Measurements from ENCODE around the gene TRDN. TPM values are rescaled to one million over a fixed set of nuclear protein-coding genes. Genes with fewer than 3 reads are reported as not detected.
"Not testable (repeated sequence)": the region's sequence is repeated elsewhere in the genome, so short reads cannot be mapped to it uniquely, and the experiment has no call there.

The TRDN gene
- polyA plus RNA-seq, 12 donors: 114 to 426 (median 250) TPM

- DNase-seq: peak; percentile 15
Observed at GRCh38 chr6:123519189-123519505, 117.6 kb downstream of the TRDN start.

GRCh38 chr6:123518441-123519188 lies 118.1 kb downstream of the TRDN start:
- DNase-seq: peak; percentile 3

DNA sequence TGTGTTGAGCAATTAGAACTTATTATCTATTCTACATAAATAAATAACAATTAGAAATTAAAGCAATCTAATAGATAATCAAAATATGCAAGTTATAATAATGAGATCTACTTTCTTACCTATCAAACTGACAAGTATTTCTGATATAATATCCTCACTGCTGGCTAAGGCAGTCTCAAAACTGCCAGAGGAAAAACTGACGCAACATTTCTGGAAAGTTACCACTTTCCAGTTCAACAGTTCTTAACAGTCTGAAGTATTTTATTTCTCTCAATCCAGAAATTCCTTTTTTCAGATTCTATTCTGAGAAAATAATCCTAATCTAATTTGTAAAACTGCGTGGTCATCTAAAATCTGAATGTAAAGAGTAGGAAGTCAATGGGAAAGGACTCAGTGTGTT lies 121.0 kb downstream of the TRDN start:
- peak; percentile 29 for DNase-seq

GRCh38 chr6:123509112-123509511 lies 127.6 kb downstream of the TRDN start:
- no peak for DNase-seq

DNA sequence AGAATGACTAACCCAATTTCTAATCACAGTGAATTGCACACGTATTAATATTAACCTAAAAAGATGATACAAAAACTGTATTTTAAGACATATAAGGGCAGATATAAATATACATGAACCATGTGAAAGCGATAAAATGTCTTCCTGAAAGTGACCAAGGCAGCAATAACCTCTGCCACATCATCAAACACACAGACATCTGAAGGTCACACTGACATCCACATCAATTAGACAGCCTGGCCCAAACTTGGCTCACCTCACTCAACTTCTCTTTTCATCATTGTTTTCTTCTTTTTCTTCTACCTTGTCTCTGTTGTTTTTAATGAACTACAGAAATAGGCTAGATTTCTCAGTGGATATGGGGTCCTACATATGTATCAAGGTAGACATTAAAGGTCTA lies 128.5 kb downstream of the TRDN start:
- DNase-seq: no peak

DNA sequence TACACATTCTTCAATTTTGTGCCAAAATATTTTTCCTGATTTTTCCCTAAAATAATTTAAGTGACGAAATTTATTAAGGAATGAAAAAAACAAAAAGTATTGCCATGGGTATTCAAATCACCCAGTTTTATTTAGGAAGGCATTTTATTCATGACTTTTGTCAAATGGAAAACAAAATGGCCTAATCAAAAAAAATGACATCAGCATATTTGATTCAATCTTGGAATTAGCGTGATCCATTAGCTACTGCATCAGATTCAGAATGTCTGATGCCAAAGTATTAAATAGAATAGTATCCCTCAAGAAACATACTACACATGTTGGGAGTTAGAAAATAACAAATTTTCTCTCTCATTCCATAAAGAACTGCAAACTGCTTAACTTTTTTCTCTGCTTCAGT lies 129.2 kb downstream of the TRDN start:
- DNase-seq: no peak

DNA sequence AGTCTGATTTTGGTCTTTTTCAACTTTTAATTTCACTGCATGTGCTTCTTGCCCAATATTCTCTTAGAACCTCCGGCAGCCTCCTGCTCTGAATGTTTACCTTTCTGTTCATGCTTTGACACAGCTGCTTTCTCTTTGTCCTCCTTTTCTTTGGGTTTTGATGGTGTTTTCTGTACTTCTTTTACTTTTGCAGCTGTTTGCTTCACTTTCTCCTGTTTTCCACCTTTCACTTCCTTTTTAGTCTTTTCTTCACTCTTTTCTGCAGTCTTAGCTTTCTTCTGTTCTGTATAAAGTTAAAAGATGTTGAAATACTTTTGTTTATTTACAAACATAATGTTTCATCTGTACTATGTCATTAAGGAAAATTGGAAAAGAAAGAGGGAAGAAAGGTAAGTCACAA lies 133.1 kb downstream of the TRDN start:
- no peak for DNase-seq

GRCh38 chr6:123497025-123497424 lies 139.7 kb downstream of the TRDN start:
- DNase-seq: no peak

GRCh38 chr6:123489589-123489988 lies 147.2 kb downstream of the TRDN start:
- DNase-seq: no peak

DNA sequence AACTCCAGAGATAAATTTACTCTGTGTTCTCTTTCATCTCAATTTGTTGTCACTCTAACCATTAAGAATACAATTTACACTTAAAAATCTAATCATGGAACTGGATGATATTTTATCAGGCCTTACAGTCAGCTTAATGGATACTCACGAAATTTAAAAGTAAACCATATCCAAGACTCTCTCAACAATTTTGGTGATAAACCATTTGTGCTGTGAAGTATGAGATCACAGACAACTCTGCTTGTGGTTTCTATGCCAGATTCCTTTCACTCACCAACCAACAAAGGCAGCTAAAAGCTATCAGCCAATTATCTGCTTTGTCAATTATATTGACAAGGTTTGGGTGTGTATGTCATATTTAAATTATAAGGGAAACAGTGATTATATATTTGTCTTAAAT lies 155.8 kb downstream of the TRDN start:
- no peak for DNase-seq

DNA sequence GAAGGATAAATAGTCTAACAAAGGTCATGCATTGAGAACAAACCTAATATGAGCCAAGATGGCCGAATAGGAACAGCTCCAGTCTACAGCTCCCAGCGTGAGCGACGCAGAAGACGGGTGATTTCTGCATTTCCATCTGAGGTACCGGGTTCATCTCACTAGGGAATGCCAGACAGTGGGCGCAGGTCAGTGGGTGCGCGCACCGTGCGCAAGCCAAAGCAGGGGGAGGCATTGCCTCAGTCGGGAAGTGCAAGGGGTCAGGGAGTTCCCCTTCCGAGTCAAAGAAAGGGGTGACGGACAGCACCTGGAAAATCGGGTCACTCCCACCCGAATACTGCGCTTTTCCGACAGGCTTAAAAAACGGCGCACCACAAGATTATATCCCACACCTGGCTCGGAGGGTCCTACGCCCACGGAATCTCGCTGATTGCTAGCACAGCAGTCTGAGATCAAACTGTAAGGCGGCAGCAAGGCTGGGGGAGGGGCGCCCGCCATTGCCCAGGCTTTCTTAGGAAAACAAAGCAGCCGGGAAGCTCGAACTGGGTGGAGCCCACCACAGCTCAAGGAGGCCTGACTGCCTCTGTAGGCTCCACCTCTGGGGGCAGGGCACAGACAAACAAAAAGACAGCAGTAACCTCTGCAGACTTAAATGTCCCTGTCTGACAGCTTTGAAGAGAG lies 164.6 kb downstream of the TRDN start:
- DNase-seq: not testable (repeated sequence)

- DNase-seq: no peak
Observed at GRCh38 chr6:123467392-123467791, 169.4 kb downstream of the TRDN start.

DNA sequence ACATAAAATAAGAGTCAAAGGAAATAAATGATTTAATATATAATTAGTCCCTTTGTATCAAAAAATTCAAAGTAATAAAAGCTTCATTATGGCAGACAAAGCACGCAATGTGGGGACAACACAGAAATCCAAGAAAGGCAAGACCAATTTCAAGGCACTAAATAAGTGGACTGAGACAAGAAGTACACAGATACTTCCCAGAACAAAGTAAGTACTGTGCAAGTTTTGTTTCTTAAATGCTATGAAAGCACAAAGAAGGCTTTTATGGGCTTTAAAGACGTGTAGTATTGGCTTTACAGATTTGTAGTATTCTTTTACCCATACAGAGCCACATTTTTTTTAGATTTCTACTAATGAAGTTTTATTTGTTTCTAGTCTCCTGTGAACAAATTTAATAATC lies 174.6 kb downstream of the TRDN start:
- no peak for DNase-seq

- DNase-seq: no peak
Observed at GRCh38 chr6:123458218-123458617, 178.5 kb downstream of the TRDN start.

DNA sequence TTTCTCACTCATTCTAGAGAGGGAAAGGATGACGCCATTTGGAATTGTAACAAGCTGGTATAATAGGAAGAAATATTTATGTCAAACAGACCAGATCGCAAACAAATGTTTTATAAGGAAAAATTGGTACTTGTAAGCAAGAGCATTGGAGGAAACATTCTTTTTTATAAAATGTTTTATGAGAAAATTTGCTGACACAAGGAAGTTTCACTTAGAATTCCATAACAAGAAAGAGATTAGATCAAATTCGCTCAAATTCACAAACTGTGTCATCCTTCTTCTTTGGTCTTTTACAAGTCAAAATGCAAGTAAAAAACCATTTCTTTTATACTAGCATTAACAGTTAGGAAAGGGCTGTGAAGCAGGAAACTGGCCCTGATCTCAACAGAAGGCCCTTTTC lies 179.9 kb downstream of the TRDN start:
- no peak for DNase-seq

GRCh38 chr6:123454448-123454847 lies 182.3 kb downstream of the TRDN start:
- DNase-seq: no peak

- not testable (repeated sequence) for DNase-seq
Observed at GRCh38 chr6:123453071-123453470, 183.7 kb downstream of the TRDN start.

- no peak for DNase-seq
Observed at GRCh38 chr6:123448306-123448884, 188.4 kb downstream of the TRDN start.

DNA sequence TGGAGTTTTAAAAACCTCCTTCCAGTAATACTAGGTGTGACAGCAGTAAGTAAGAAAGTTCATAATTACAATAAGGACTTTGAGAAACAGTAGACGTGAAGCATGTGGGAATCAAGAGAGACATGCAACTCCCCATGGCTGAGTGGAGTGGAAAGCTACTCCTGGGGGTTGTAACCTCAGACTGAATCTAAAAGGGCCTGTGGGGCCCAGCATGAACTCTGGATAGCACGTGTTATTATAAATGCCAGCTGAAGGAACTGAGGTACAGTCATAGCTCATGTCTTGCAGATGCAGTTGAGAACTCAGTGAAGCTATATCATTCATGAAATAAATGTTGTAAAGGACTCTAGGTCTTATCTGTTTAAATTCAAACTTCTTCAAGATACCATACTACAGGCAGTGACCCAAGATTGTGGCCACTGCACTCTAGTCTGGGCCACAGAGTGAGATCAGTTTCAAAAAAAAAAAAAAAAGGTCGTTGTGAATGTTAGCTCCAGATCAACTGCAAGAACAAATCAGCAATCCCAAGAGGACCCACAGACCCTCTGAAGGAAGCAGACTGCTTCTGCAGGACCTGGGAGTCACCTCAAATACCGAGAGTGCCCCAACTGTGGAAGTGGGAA lies 189.3 kb downstream of the TRDN start:
- no peak for DNase-seq

DNA sequence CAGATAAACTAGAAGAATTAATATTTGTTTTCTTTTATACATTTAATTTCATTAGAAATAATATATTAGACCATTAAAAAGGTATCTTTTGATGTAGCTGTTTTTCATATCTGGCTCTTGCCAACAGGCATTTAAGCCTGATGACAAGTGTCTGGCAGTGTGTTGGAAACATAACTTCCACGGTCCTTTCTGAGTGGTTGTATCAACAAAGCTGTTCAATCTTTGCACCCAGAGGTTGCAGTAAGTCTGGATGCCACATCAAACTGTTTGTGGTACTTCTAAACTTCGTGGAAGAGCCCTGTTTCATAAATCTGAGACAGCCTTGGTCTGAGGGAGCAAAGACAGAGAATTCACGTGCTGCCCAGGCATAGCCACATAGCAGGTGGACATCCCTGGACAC lies 197.4 kb downstream of the TRDN start:
- DNase-seq: no peak

DNA sequence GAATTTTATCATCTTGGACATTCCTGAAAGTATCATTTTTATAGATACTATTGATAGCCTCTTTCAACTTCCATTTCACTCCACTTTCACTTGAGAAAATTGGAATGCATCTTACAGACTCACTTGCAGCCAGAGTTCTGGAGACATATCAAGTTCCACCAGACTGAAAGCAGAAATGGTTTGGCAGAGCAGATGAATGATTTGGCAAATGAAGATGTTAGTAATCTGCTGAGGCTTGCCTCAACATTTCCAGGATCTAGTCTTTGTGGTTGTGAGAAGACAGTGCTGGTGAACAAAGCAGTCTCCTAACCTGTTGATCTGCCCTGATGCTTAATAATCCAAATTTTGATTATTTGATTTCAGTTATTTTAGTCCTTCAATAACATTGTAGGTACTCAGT lies 202.6 kb downstream of the TRDN start:
- no peak for DNase-seq

DNA sequence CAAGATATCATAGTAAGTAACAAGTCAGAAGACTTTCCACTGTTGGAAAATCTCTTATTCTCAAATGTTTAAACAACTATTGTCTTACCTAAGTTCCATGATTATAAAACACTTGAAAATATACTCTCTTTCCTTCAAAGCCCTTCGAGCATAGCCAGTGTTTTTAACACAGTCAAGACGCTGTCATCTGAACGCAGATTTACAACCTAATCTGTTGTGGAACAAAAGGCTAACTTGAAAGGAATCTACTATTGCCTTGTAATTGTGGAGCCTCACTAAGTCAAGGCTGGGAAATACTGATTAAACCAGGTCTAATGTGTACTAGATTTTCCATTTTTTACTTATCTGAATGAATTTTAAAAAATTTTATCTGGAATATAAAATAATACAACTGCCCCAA lies 205.8 kb downstream of the TRDN start:
- DNase-seq: no peak

GRCh38 chr6:123427008-123427407 lies 209.7 kb downstream of the TRDN start:
- no peak for DNase-seq
